ENCODE data around the gene OR4D2.

DNA sequence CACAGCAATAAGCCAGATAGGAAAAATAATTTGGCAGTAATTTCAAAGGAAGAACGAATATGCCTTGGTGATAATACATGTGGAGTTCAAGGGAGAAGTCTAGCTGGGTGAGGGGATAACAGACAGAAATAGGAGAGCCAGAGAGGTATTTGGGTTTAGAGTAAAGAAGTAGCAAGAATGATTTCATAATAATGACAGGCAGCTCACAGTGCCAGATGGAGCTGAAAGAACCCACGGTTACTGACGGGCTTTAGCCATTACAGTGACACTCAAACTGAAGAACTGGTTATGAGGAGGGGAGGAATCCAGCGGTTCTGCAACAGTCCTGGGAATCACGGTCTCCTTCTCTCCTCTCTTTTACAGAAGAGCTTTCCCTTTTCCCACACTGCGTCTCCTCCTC, 16.4 kb upstream of the OR4D2 start:
- TF ChIP-seq, protein P1, sequence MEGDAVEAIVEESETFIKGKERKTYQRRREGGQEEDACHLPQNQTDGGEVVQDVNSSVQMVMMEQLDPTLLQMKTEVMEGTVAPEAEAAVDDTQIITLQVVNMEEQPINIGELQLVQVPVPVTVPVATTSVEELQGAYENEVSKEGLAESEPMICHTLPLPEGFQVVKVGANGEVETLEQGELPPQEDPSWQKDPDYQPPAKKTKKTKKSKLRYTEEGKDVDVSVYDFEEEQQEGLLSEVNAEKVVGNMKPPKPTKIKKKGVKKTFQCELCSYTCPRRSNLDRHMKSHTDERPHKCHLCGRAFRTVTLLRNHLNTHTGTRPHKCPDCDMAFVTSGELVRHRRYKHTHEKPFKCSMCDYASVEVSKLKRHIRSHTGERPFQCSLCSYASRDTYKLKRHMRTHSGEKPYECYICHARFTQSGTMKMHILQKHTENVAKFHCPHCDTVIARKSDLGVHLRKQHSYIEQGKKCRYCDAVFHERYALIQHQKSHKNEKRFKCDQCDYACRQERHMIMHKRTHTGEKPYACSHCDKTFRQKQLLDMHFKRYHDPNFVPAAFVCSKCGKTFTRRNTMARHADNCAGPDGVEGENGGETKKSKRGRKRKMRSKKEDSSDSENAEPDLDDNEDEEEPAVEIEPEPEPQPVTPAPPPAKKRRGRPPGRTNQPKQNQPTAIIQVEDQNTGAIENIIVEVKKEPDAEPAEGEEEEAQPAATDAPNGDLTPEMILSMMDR (conservative IDR thresholded peaks at IDR 0.05; ENCODE audit: low read depth, low read length): no peak
- no peak for TF ChIP-seq EZH2phosphoT487 (IDR thresholded peaks at IDR 0.05; ENCODE audit: borderline replicate concordance, low read length)

Data from PC-3 (cell line).